ENCODE data around the gene ADGRV1.

ADGRV1 gene

GRCh38 chr5:91106842-91107511 is 548.4 kb downstream of the ADGRV1 start:
- no peak for DNase-seq (ENCODE audit: low spot score)

- no peak for DNase-seq (ENCODE audit: low spot score)
These were observed 551.0 kb downstream of the ADGRV1 start for GRCh38 chr5:91109634-91110033.

- no peak for DNase-seq (ENCODE audit: low spot score)
These were observed 552.1 kb downstream of the ADGRV1 start for GRCh38 chr5:91110686-91111085.

- DNase-seq (ENCODE audit: low spot score), result no peak
These were observed 553.1 kb downstream of the ADGRV1 start for GRCh38 chr5:91111473-91112238.

GRCh38 chr5:91114658-91115057 is 556.1 kb downstream of the ADGRV1 start:
- no peak for DNase-seq (ENCODE audit: low spot score)

GRCh38 chr5:91118354-91118753 is 559.8 kb downstream of the ADGRV1 start:
- DNase-seq (ENCODE audit: low spot score), result no peak

GRCh38 chr5:91118796-91119195 is 560.2 kb downstream of the ADGRV1 start:
- no peak for DNase-seq (ENCODE audit: low spot score)

GRCh38 chr5:91119217-91119616 is 560.6 kb downstream of the ADGRV1 start:
- DNase-seq (ENCODE audit: low spot score), result no peak

- DNase-seq (ENCODE audit: low spot score), result peak; percentile 21
These were observed 561.6 kb downstream of the ADGRV1 start for GRCh38 chr5:91119981-91120850.

GRCh38 chr5:91121347-91121993 is 562.9 kb downstream of the ADGRV1 start:
- no peak for DNase-seq (ENCODE audit: low spot score)

GRCh38 chr5:91122651-91123050 is 564.1 kb downstream of the ADGRV1 start:
- no peak for DNase-seq (ENCODE audit: low spot score)

GRCh38 chr5:91123291-91123690 is 564.7 kb downstream of the ADGRV1 start:
- no peak for DNase-seq (ENCODE audit: low spot score)

GRCh38 chr5:91123901-91124300 is 565.3 kb downstream of the ADGRV1 start:
- DNase-seq (ENCODE audit: low spot score), result no peak

GRCh38 chr5:91125916-91126315 is 567.3 kb downstream of the ADGRV1 start:
- no peak for DNase-seq (ENCODE audit: low spot score)

- no peak for DNase-seq (ENCODE audit: low spot score)
These were observed 567.9 kb downstream of the ADGRV1 start for GRCh38 chr5:91126448-91126847.

GRCh38 chr5:91126888-91127287 is 568.3 kb downstream of the ADGRV1 start:
- no peak for DNase-seq (ENCODE audit: low spot score)

- DNase-seq (ENCODE audit: low spot score), result no peak
These were observed 569.0 kb downstream of the ADGRV1 start for GRCh38 chr5:91127456-91128081.

- DNase-seq (ENCODE audit: low spot score), result no peak
These were observed 570.0 kb downstream of the ADGRV1 start for GRCh38 chr5:91128604-91129003.

GRCh38 chr5:91129748-91130147 is 571.2 kb downstream of the ADGRV1 start:
- DNase-seq (ENCODE audit: low spot score), result no peak

GRCh38 chr5:91130759-91131158 is 572.2 kb downstream of the ADGRV1 start:
- no peak for DNase-seq (ENCODE audit: low spot score)

- DNase-seq (ENCODE audit: low spot score), result no peak
These were observed 574.0 kb downstream of the ADGRV1 start for GRCh38 chr5:91132550-91132949.

All from SK-N-DZ (cell line).